Fibroblast of the aortic adventitia (primary cell): ENCODE data around the gene NSUN7. TPM values are rescaled to one million over a fixed set of nuclear protein-coding genes. Genes with fewer than 3 reads are reported as not detected.

ENCODE experiments used
- DNase-seq: peaks from one replicate; pipeline ENCODE4 v3.0.0-alpha.2; 2010; ENCODE audit warnings: low read depth
- H3K4me3 ChIP-seq: 2 replicates; pipeline ENCODE4 v1.5.1; 2011; ENCODE audit warnings: low read depth, mild to moderate bottlenecking, control low read depth, low read length, moderate library complexity
- CTCF ChIP-seq: IDR thresholded peaks from 2 replicates; pipeline ENCODE4 v1.5.1; 2011; ENCODE audit warnings: mild to moderate bottlenecking, low read length, control low read depth, inconsistent platforms; ENCODE audit not compliant: insufficient read depth
- total RNA-seq: library from RNA; depleted of rRNA; stranded (reverse); fragments of >200 nt; gene quantifications from 2 replicates; pipeline ENCODE4 v1.2.3, GENCODE V29; 2012; ENCODE audit warnings: low replicate concordance

Gene NSUN7
- total RNA-seq, 1 donor = under 0.01 TPM

DNA sequence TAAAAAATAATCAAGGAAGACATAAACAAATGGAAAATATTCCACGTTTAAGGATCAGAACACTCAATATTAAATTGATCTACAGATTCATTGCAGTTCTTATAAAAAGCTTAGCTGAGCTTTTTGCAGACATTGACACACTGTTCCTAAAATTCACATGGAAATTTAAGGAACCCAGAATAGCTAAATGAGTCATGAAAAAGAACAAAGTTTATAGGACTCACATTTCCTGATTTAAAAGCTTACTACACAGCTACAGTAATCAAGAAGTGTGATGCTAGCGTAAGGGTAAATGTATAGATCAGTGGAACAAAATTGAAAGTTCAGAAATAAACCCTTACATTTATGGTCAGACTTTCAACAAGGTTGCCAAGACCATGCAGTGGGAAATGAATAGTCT is 33.1 kb downstream of the NSUN7 start:
- no peak for DNase-seq
- H3K4me3 ChIP-seq = no peak overlapping the region
- no peak for TF ChIP-seq CTCF

GRCh38 chr4:40785727-40786126 is 36.0 kb downstream of the NSUN7 start:
- no peak for TF ChIP-seq CTCF
- no peak for DNase-seq
- H3K4me3 ChIP-seq = no peak overlapping the region

DNA sequence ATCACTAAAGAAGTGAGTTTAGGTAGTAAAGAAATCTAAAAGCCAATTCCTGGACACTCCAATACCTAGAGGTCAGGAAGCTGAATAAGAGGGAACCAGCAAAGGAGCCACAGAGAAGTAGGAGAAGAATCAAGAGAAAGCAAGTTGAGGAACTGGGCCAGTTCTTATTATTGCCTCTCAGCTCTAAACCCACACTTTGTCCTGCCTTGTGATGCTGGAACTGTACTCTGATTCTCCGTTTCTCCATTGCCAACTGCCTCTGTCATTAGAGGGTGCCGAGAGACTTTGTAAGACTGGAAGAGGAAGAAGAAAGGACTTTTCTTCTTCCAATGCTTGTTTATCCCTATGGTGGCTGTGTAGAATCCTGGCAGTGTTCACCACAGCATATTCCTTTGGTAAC is 38.6 kb downstream of the NSUN7 start:
- no peak overlapping the region for H3K4me3 ChIP-seq
- no peak for DNase-seq
- no peak for TF ChIP-seq CTCF

DNA sequence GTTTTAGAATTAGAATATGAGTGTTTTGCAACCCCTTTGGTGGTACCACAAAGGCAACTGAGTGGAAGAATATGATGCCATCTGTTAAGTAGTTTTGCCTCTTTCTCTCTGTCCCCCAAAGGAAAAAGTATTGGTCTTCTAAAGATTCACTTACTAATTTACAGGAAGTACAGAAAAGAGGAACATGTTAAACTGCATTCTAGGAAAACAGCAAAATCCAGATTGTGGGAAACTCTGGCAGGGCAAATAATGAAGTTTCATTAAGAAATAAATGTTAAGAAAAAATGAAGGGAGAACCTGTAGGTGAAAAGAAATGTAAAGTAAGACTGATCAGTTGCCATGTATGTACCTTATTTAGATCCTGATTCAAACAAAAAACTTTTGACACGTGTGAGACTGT is 39.3 kb downstream of the NSUN7 start:
- TF ChIP-seq CTCF = no peak
- H3K4me3 ChIP-seq = no peak overlapping the region
- DNase-seq = no peak

- TF ChIP-seq CTCF = no peak
- H3K4me3 ChIP-seq = no peak overlapping the region
- DNase-seq = no peak
Measured at GRCh38 chr4:40789771-40790170, 40.0 kb downstream of the NSUN7 start.

DNA sequence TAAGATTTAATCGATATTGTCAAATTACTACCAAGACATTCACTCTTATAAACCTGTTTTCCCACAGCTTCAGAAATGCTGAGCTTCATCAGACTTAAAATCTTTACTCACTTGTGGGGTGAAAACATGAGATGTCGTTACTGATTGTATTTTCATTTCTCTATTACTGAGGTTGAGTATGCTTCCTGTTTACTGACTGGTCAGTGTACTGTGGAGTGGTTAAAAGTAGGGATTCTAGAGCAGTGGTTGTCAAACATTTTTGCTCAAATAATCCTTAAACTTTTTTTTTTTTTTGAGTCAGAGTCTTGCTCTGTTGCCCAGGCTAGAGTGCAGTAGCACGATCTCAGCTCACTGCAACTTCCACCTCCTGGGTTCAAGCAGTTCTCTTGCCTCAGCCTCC is 50.3 kb downstream of the NSUN7 start:
- no peak for TF ChIP-seq CTCF
- no peak overlapping the region for H3K4me3 ChIP-seq
- no peak for DNase-seq

GRCh38 chr4:40804598-40804997 is 54.8 kb downstream of the NSUN7 start:
- TF ChIP-seq CTCF = no peak
- no peak for DNase-seq

More at GRCh38 chr4:40804598-40804997, 54.8 kb downstream of the NSUN7 start:
- H3K4me3 ChIP-seq = no peak overlapping the region
